Central memory CD8-positive, alpha-beta T cell (primary cell): ENCODE results near the gene PRTFDC1.
A peak's percentile ranks its signal among the peaks of the same experiment; 100 is the strongest.

Experiments
- ATAC-seq: fragments of 150-1000 bp; cut with Tn5 transposase; replicated peaks from 2 replicates; pipeline ENCODE4 v1.10.0; 2022; ENCODE audit warnings: mild to moderate bottlenecking, moderate FRiP score, moderate number of reproducible peaks; ENCODE audit not compliant: poor library complexity, severe bottlenecking; ENCODE audit errors: extremely low read depth
- DNase-seq, 2 donors: peaks; one replicate each; pipeline ENCODE4 v3.0.0; 2021; ENCODE audit warnings: low spot score in 2 of 2
- H3K27ac Mint-ChIP-seq: one replicate; pipeline ENCODE4 v1.8.0; 2022; ENCODE audit warnings: low read depth, mild to moderate bottlenecking, moderate library complexity, mixed read lengths
- H3K27me3 Mint-ChIP-seq: one replicate; pipeline ENCODE4 v1.8.0; 2022; ENCODE audit warnings: mixed read lengths
- H3K36me3 Mint-ChIP-seq: one replicate; pipeline ENCODE4 v1.8.0; 2022; ENCODE audit warnings: mild to moderate bottlenecking, moderate library complexity, mixed read lengths; ENCODE audit not compliant: insufficient read depth
- H3K4me1 Mint-ChIP-seq: one replicate; pipeline ENCODE4 v1.8.0; 2022; ENCODE audit warnings: mixed read lengths
- H3K4me3 Mint-ChIP-seq: one replicate; pipeline ENCODE4 v1.8.0; 2022; ENCODE audit warnings: mild to moderate bottlenecking, moderate library complexity, mixed read lengths
- H3K9me3 Mint-ChIP-seq: one replicate; pipeline ENCODE4 v1.8.0; 2022; ENCODE audit warnings: mixed read lengths

Gene PRTFDC1

GRCh38 chr10:24887855-24888231 lies 64.6 kb downstream of the PRTFDC1 start:
- Mint-ChIP-seq H3K9me3 (no peaks in the 10 kb centered on the region), H3K27ac (peak overlapping the region; percentile 86), H3K4me3 (peak overlapping the region; percentile 75), H3K4me1 (peaks cover 55% of the 10 kb centered on the region), H3K27me3 (no peaks in the 10 kb centered on the region), H3K36me3 (peaks cover 10% of the 10 kb centered on the region)
- no peak for DNase-seq
- no peak for ATAC-seq

DNA sequence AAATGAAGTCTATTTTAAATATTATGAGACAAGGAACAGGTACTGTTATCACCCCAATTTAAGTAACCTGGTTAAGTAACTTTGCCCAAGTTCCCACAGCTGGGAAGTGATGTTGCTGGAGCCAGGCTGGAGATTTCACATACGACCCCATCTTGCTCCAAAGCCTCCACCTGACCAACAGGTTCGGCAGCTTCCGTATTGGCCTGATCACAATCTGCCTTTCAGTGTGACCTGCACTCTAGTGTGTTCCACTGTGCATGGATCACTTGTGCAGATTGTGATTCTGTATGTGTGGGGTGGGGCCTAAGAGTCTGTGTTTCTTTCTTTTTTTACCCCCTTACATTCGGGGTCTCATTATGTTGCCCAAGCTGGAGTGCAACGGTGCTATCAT lies 66.1 kb downstream of the PRTFDC1 start:
- DNase-seq (no peak), ATAC-seq (no peak)
- H3K36me3 Mint-ChIP-seq: peaks cover 13% of the 10 kb centered on the region
- H3K4me3 Mint-ChIP-seq: no peak overlapping the region
- peak overlapping the region; percentile 30 for H3K27ac Mint-ChIP-seq
- H3K4me1 Mint-ChIP-seq: peaks cover 67% of the 10 kb centered on the region
- no peaks in the 10 kb centered on the region for H3K9me3 Mint-ChIP-seq
- no peaks in the 10 kb centered on the region for H3K27me3 Mint-ChIP-seq

- H3K9me3 Mint-ChIP-seq: no peaks in the 10 kb centered on the region
- peak overlapping the region; percentile 25 for H3K4me3 Mint-ChIP-seq
- no peaks in the 10 kb centered on the region for H3K27me3 Mint-ChIP-seq
- ATAC-seq (no peak), DNase-seq (no peak)
- peaks cover 71% of the 10 kb centered on the region for H3K4me1 Mint-ChIP-seq
- H3K36me3 Mint-ChIP-seq: peaks cover 13% of the 10 kb centered on the region
- peak overlapping the region; percentile 30 for H3K27ac Mint-ChIP-seq
Observed at GRCh38 chr10:24885551-24886289, 66.7 kb downstream of the PRTFDC1 start.

DNA sequence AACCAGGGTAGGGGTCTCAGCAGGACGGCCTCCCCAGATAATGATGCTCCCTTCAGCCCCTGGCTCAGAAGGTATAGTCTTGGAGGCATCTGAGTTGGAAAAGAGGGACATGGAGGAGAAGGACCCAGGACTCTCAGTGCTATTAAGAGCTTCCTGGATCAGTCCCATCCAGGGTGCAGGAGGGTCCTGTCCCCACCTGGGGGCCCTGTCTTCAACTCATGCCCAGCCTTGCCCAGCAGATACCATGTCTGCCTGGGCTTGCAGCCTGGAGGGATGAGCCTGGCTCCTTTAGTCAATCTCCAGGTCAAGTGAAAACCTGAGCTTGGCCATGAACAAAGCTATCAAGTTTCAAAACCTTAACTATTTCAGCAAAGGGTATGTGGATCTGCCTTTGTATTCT lies 67.6 kb downstream of the PRTFDC1 start:
- peak overlapping the region; percentile 81 for H3K27ac Mint-ChIP-seq
- ATAC-seq (no peak), DNase-seq (no peak)
- peaks cover 13% of the 10 kb centered on the region for H3K36me3 Mint-ChIP-seq
- no peaks in the 10 kb centered on the region for H3K9me3 Mint-ChIP-seq
- peaks cover 65% of the 10 kb centered on the region for H3K4me1 Mint-ChIP-seq
- H3K4me3 Mint-ChIP-seq: no peak overlapping the region
- no peaks in the 10 kb centered on the region for H3K27me3 Mint-ChIP-seq

GRCh38 chr10:24884316-24884715 lies 68.1 kb downstream of the PRTFDC1 start:
- Mint-ChIP-seq H3K4me1 (peaks cover 61% of the 10 kb centered on the region), H3K9me3 (no peaks in the 10 kb centered on the region), H3K36me3 (peaks cover 12% of the 10 kb centered on the region), H3K27me3 (no peaks in the 10 kb centered on the region), H3K27ac (peak overlapping the region; percentile 81), H3K4me3 (no peak overlapping the region)
- DNase-seq (no peak), ATAC-seq (no peak)

DNA sequence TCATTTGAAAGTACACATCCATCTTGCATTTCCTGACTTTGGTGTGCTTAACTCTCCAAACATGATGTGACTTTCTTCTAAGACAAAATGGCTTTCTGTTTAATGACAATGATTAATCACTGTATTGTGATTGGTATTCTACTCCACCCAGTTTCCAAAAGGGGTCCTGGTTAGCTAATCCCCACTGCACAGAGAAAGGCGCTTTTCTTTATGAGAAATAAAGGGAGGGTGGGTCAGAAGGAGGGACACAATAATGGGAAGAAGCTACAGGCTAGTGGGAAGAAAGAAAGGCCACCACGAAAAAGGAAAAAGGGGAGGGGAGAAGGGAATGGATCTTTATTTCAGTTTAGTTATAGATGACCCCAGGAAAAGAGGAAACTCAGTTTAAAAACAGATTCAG lies 69.2 kb downstream of the PRTFDC1 start:
- no peaks in the 10 kb centered on the region for H3K27me3 Mint-ChIP-seq
- DNase-seq (no peak), ATAC-seq (no peak)
- H3K27ac Mint-ChIP-seq: peak overlapping the region; percentile 92
- H3K4me3 Mint-ChIP-seq: no peak overlapping the region
- no peaks in the 10 kb centered on the region for H3K9me3 Mint-ChIP-seq
- H3K36me3 Mint-ChIP-seq: peaks cover 10% of the 10 kb centered on the region
- peaks cover 51% of the 10 kb centered on the region for H3K4me1 Mint-ChIP-seq

DNA sequence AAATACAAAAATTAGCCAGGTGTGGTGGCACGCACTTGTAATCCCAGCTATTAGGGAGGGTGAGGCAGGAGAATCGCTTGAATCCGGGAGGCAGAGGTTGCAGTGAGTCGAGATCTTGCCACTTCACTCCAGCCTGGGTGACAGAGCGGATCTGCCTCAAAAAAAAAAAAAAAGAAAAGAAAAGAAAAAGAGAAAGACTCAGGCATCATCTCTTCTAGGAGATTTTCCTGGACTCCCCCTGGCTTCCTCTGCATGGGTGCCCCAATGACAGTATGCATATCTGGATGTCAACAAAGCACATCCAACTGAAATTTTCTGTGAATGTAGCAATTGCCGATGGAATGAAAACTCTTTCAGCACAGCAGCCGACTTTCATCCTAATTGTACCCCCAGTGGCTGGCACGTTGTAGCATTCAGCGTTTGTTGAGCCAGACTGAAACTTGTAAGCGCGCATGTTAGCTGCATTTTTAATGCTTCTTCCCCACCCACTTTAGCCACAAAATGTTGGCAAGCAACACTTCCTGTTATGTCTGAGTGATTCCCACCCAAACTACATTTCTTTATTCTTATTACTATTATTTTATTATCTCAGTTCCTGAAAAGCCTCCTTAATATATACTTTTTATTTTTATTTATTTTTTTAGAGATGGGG lies 70.2 kb downstream of the PRTFDC1 start:
- Mint-ChIP-seq H3K36me3 (peaks cover 4% of the 10 kb centered on the region), H3K27me3 (no peaks in the 10 kb centered on the region), H3K27ac (peak overlapping the region; percentile 92), H3K4me3 (peak overlapping the region; percentile 74), H3K9me3 (no peaks in the 10 kb centered on the region), H3K4me1 (peaks cover 42% of the 10 kb centered on the region)
- ATAC-seq: peak; percentile 81
- DNase-seq: peak in 1 of 2 donors; percentile 41

DNA sequence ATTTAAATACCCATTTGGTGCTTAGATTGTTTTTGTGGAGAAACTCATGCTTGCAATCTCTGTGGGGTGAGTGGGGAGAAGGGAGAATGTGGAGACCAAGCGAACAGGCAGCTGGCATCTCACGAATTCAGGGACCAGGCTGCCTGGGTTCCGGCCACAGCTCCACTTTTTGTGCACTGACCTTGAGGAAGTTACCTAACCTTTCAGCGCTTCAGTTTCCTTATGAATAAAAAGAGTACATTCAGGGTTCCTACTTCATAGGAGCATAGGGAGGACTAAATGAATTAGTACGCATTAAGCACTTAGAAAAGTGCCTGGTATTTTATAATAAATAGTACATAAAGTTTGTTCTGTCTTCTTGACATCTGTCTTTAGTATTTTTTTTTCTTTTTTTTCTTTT lies 72.5 kb downstream of the PRTFDC1 start:
- H3K27ac Mint-ChIP-seq: no peak overlapping the region
- DNase-seq: no peak
- peaks cover 6% of the 10 kb centered on the region for H3K9me3 Mint-ChIP-seq
- peaks cover 4% of the 10 kb centered on the region for H3K36me3 Mint-ChIP-seq
- peaks cover 39% of the 10 kb centered on the region for H3K4me1 Mint-ChIP-seq
- no peaks in the 10 kb centered on the region for H3K27me3 Mint-ChIP-seq
- H3K4me3 Mint-ChIP-seq: no peak overlapping the region
- ATAC-seq: no peak

- no peak overlapping the region for H3K4me3 Mint-ChIP-seq
- no peak for DNase-seq
- H3K27ac Mint-ChIP-seq: no peak overlapping the region
- peaks cover 17% of the 10 kb centered on the region for H3K4me1 Mint-ChIP-seq
- H3K36me3 Mint-ChIP-seq: no peaks in the 10 kb centered on the region
- H3K27me3 Mint-ChIP-seq: no peaks in the 10 kb centered on the region
- peaks cover 6% of the 10 kb centered on the region for H3K9me3 Mint-ChIP-seq
- no peak for ATAC-seq
Observed at GRCh38 chr10:24874133-24874532, 78.3 kb downstream of the PRTFDC1 start.

GRCh38 chr10:24873281-24873683 lies 79.1 kb downstream of the PRTFDC1 start:
- peaks cover 6% of the 10 kb centered on the region for H3K9me3 Mint-ChIP-seq
- H3K27ac Mint-ChIP-seq: no peak overlapping the region
- no peaks in the 10 kb centered on the region for H3K27me3 Mint-ChIP-seq
- DNase-seq (no peak), ATAC-seq (peak; percentile 19)
- H3K4me1 Mint-ChIP-seq: peaks cover 17% of the 10 kb centered on the region
- H3K4me3 Mint-ChIP-seq: no peak overlapping the region
- H3K36me3 Mint-ChIP-seq: no peaks in the 10 kb centered on the region

- Mint-ChIP-seq H3K9me3 (peaks cover 6% of the 10 kb centered on the region), H3K36me3 (no peaks in the 10 kb centered on the region), H3K27ac (no peak overlapping the region), H3K27me3 (no peaks in the 10 kb centered on the region), H3K4me3 (no peak overlapping the region), H3K4me1 (peaks cover 17% of the 10 kb centered on the region)
- DNase-seq: no peak
- ATAC-seq: no peak
Observed at GRCh38 chr10:24872790-24873182, 79.6 kb downstream of the PRTFDC1 start.

DNA sequence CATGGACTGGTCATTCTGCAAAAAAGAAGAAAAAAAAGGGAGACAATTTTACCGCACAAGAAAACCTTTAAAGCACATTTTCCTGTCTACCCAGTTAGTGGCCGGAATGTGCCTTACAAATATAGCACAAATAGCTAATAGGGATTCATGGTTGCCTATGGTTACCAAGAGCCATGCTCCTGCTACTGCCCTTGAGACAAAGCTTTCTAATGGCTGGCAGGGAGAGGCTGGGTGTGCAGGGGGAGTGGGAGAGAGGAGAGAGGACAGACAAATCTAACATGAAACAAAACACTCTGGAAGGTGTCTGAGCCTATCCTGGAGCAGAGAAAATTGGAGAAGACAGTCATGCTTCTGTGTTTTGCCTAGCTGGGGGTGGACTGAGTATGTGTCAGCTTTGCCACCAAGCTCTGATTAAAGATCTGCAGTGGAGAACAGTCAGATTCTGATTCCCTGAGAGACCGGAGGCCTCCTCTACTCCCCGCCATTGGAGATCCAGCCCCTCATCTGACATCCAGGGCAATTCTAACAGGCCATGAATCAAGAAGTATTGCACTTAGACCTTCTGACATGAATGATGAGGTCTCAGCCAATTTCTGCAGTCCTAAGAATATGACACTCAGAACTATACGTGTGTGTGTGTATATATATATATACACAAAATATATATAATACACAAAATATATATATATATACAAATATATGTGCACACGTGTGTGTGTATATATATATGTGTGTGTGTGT lies 80.2 kb downstream of the PRTFDC1 start:
- H3K36me3 Mint-ChIP-seq: no peaks in the 10 kb centered on the region
- ATAC-seq (no peak), DNase-seq (no peak)
- peaks cover 17% of the 10 kb centered on the region for H3K4me1 Mint-ChIP-seq
- no peak overlapping the region for H3K4me3 Mint-ChIP-seq
- H3K27me3 Mint-ChIP-seq: no peaks in the 10 kb centered on the region
- H3K9me3 Mint-ChIP-seq: peaks cover 6% of the 10 kb centered on the region
- no peak overlapping the region for H3K27ac Mint-ChIP-seq
